IgD-negative memory B cell (primary cell): ENCODE measurements around the gene CYP27B1. TPM values are rescaled to one million over a fixed set of nuclear protein-coding genes. Genes with fewer than 3 reads are reported as not detected.

ENCODE experiments used
- H3K27ac Mint-ChIP-seq, 3 donors: one replicate each; pipeline ENCODE4 v1.8.0; 2020 to 2022; ENCODE audit warnings: mild to moderate bottlenecking in 3 of 3, mixed read lengths in 3 of 3, moderate library complexity in 1 of 3
- H3K27me3 Mint-ChIP-seq: one replicate; pipeline ENCODE4 v1.8.0; 2021; ENCODE audit warnings: mixed read lengths
- H3K36me3 Mint-ChIP-seq: one replicate; pipeline ENCODE4 v1.8.0; 2020; ENCODE audit warnings: mild to moderate bottlenecking, mixed read lengths
- H3K4me1 Mint-ChIP-seq, 3 donors: one replicate each; pipeline ENCODE4 v1.8.0; 2020 to 2022; ENCODE audit warnings: mixed read lengths in 3 of 3, mild to moderate bottlenecking in 1 of 3
- H3K4me3 Mint-ChIP-seq, 4 donors: one replicate each; pipeline ENCODE4 v1.8.0; 2020 to 2022; ENCODE audit warnings: mild to moderate bottlenecking in 4 of 4, mixed read lengths in 4 of 4, moderate library complexity in 3 of 4
- H3K9me3 Mint-ChIP-seq, 3 donors: one replicate each; pipeline ENCODE4 v1.8.0; 2020 to 2021; ENCODE audit warnings: mixed read lengths in 3 of 3, mild to moderate bottlenecking in 1 of 3
- polyA plus RNA-seq: library from polyadenylated mRNA; unstranded; fragments of 300-500 nt; fragmentation: Illumina TruSeq; gene quantifications from one replicate; pipeline ENCODE4 v1.2.3, GENCODE V29; 2021

CYP27B1 gene
- polyA plus RNA-seq, 1 donor from 2014 or later, result 0.09 TPM

DNA sequence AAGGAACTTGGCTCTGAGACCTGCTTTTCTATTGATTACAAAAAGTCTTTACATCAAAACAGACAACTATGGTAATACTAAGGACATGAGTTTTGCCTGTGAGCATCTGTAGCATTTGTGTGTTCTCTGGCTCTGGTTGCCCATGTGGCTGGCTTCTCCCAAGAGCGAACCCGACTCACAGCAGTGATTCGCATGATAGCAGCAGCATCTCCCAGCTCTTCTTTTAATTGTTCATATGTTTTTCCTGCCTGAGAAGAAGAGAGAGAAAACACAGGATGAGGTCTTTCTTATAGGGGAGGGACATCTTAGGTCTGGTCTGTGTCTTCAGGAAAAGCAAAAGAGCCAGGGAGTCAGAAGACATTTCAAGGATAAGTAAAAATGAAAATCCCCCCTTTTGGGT, 34.1 kb upstream of the CYP27B1 start:
- no peak overlapping the region for H3K4me3 Mint-ChIP-seq
- no peaks in the 10 kb centered on the region for H3K27me3 Mint-ChIP-seq
- no peaks in the 10 kb centered on the region for H3K36me3 Mint-ChIP-seq
- no peak overlapping the region for H3K27ac Mint-ChIP-seq
- H3K4me1 Mint-ChIP-seq, result no peaks in the 10 kb centered on the region
- H3K9me3 Mint-ChIP-seq, result no peaks in the 10 kb centered on the region

DNA sequence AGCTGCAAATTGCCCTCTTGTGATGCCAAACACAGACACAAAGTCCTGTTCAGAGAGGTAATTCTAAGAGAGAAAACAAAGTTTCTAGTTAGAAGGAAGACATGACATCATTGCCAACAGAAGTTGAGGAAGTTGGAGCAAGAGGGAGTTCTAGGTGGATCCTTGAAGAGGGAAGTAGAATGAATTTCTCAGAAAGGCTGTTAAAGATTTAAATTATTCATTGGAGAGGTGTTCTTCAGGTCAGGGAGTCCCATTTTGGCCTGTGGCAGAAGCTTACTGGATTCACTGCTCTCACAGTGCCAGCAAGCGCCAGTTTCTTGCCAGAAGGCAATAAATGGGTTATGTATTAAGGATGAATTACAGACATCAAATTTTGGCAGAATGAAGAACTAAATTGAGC, 31.1 kb upstream of the CYP27B1 start:
- Mint-ChIP-seq H3K27me3 (no peaks in the 10 kb centered on the region), H3K4me1 (no peaks in the 10 kb centered on the region), H3K27ac (peak overlapping the region in 1 of 3 donors; percentile 27), H3K4me3 (no peak overlapping the region), H3K9me3 (no peaks in the 10 kb centered on the region), H3K36me3 (no peaks in the 10 kb centered on the region)

DNA sequence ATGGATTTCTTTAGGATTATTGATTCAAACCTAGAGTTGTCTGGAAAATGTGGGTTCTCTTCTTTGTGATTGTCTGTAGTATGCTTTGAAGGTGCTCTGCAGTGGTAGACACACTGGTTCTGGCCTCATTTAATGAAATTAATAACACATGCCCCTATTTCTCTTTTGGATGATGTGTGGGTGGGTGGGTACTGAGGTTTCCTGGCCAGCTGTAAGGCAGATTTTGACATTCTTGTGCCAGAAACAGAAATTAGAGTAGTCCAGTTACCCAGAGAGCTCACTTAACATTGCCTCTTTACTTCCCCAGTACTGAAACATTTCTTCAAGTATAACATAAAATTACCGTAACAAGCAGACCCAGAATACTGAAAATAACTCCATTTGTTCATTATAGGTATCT, 30.1 kb upstream of the CYP27B1 start:
- Mint-ChIP-seq H3K4me3 (no peak overlapping the region), H3K4me1 (no peaks in the 10 kb centered on the region), H3K27ac (no peak overlapping the region), H3K27me3 (no peaks in the 10 kb centered on the region), H3K9me3 (no peaks in the 10 kb centered on the region), H3K36me3 (no peaks in the 10 kb centered on the region)

DNA sequence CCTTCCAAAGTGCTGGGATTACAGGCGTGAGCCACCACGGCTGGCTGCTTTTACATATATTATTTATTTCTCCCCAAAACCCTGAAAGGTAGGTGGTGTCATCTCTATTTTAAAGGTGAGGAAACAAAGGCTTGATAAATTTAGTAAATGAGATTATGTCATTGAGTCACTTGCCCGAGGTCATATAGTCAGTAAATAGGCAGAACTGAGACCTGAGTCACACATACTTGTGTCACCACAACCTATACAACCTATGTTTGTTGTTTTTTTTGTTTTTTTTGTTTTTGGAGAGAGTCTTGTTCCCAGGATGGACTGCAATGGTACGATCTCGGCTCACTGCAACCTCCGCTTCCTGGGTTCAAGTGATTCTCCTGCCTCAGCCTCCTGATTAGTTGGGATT, 28.5 kb upstream of the CYP27B1 start:
- Mint-ChIP-seq H3K27me3 (no peaks in the 10 kb centered on the region), H3K27ac (peak overlapping the region in 1 of 3 donors; percentile 73), H3K9me3 (no peaks in the 10 kb centered on the region), H3K36me3 (no peaks in the 10 kb centered on the region), H3K4me1 (no peaks in the 10 kb centered on the region), H3K4me3 (no peak overlapping the region)

DNA sequence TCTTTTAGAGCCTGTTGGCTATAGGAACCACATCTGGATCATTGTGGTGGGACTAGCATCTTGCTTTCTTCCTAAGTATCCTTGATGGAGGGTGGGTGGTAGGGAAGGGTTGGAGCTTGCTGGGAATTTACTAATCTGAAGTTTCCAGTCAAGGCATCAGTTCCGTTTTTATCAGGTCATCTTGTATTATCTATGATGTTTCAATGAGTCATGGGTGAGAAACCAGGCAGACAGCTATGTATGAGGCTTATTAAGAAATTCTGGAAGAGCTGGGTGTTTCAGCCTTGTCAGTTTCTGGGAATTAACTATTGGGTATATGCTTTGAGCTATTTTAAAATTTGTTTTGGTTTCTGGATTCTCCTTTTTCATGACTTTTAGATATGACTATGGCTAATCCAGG, 27.0 kb upstream of the CYP27B1 start:
- peak overlapping the region in 1 of 3 donors; percentile 73 for H3K27ac Mint-ChIP-seq
- no peaks in the 10 kb centered on the region for H3K9me3 Mint-ChIP-seq
- H3K4me1 Mint-ChIP-seq, result peaks cover 0 to 1% (median 0%) of the 10 kb centered on the region in 3 donors
- H3K4me3 Mint-ChIP-seq, result peak overlapping the region in 1 of 4 donors; percentile 55
- H3K36me3 Mint-ChIP-seq, result no peaks in the 10 kb centered on the region
- H3K27me3 Mint-ChIP-seq, result no peaks in the 10 kb centered on the region

DNA sequence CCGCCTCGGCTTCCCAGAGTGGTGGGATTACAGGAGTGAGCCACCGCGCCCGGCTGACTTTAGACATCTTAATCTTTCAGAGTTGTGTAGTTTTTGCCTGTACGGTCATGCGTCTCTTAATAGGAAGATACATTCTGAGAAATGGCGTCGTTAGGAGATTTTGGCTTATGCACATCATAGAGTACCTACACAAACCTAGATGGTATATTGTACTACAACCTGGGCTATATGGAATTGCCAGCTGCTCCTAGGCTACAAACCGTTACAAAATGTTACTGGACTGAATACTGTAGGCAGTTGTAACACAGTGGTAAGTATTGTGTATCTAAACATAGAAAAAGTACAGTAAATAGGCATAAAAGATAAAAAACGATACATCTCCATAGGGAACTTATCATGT, 17.0 kb upstream of the CYP27B1 start:
- Mint-ChIP-seq H3K27ac (peak overlapping the region in 1 of 3 donors; percentile 75), H3K9me3 (no peaks in the 10 kb centered on the region), H3K36me3 (peaks cover 3% of the 10 kb centered on the region), H3K4me1 (peaks cover 11 to 20% (median 11%) of the 10 kb centered on the region in 3 donors), H3K27me3 (no peaks in the 10 kb centered on the region), H3K4me3 (peak overlapping the region; percentile 58 to 96 (median 73))

DNA sequence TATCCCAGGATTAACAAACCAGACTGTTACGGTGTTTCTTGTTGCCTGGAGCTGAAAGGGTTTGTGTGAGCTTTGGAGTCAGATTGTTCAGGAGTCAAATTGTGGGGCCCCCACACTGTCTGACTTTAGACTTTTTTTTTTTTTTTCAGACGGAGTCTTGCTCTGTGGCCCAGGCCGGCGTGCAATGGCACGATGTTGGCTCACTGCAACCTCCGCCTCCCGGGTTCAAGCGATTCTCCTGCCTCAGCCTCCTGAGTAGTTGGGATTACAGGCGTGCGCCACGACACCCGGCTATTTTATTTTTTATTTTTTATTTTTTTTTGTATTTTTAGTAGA, 16.6 kb upstream of the CYP27B1 start:
- Mint-ChIP-seq H3K9me3 (no peaks in the 10 kb centered on the region), H3K27ac (peak overlapping the region in 2 of 3 donors; percentile 93 to 99), H3K36me3 (peaks cover 3% of the 10 kb centered on the region), H3K4me1 (peaks cover 11 to 20% (median 11%) of the 10 kb centered on the region in 3 donors), H3K27me3 (no peaks in the 10 kb centered on the region), H3K4me3 (peak overlapping the region; percentile 96 to 100 (median 100))

DNA sequence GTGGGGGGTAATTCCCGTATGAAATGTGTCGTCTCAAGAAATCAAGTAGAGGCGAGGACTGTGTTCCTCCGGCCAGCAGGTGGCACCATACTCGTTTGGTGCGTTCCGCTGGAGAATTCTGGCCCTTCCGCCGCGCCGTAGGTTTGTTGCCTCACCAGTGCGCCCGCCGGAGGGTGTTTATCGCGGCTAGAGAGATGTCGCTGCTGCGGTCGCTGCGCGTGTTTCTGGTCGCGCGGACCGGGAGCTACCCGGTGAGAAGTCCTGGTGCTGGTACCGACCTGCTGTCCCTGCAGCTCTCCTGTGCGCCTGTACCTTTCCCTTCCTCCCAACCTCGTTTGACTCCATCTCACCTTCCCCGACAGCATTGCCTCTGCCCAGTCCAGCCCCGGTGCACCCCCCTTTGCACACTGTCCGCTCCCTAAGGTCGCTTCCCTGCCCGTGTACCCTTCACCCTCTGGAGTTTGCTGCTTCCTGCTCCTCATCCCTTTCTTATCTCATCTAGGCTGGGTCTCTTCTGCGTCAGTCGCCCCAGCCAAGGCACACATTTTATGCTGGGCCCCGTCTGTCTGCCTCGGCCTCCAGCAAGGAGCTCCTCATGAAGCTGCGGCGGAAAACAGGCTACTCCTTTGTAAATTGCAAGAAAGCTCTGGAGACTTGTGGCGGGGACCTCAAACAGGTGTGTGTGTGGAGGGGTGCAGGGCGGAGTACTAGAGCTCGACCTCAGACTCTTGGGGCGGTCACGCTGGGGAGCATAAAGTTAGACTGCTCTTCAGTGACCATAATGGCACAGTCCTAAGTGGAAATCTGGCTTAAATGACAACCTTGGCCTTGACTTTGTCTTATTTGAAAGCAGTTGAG, 16.0 kb upstream of the CYP27B1 start, which contains the start of gene TSFM:
Gene TSFM, plus strand, starts transcription at position 180 of the 858 bp plus-strand sequence. Its CDS starts 15 bp downstream, at position 195.
- Mint-ChIP-seq H3K9me3 (no peaks in the 10 kb centered on the region), H3K27me3 (no peaks in the 10 kb centered on the region), H3K4me3 (peak within 1 kb of the TSS; percentile 96 to 100 (median 100)), H3K27ac (peak within 1 kb of the TSS; percentile 93 to 99 (median 96)), H3K36me3 (peaks cover 3% of the 10 kb centered on the region), H3K4me1 (peaks cover 11 to 20% (median 11%) of the 10 kb centered on the region in 3 donors)

DNA sequence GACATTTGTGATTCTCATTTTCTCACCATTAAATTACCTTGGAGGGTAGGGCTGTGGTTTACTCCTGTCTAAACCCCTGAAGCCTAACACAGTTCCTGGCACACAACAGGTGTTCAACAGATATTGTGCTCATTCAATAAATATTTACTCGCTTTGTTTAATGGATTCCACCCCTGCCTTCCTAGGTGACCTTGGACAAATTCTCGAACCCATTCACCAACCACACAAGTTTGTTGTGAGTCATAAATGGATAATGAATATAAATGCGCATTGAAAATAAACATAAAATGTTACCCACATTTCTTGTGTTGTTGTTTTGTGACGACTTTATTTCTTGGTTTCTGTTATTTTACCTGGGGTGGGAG, 15.3 kb upstream of the CYP27B1 start:
- Mint-ChIP-seq H3K27me3 (no peaks in the 10 kb centered on the region), H3K36me3 (peaks cover 3% of the 10 kb centered on the region), H3K4me1 (peaks cover 11 to 20% (median 11%) of the 10 kb centered on the region in 3 donors), H3K9me3 (no peaks in the 10 kb centered on the region), H3K27ac (peak overlapping the region; percentile 93 to 99 (median 96)), H3K4me3 (peak overlapping the region; percentile 96 to 100 (median 100))

DNA sequence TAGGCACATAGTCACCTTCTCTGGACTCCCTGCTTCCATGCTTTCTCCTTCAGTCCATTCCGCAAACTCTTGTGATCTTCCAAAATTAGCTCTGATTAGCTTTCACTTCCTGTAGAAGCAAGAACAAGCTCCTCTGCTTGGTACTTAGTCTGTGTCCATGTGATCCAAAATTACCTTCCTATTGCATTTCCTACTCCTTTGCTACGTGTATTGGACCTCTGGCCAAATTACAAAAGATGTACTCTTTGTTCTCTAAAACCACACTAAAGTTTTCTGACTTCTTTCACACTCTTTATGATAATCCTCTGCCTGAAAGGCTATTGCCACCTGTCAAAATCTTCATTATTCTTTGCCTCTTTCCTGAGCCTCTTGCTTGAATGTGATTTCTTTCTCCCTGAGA, 14.9 kb upstream of the CYP27B1 start:
- Mint-ChIP-seq H3K27me3 (no peaks in the 10 kb centered on the region), H3K4me1 (peaks cover 11 to 20% (median 11%) of the 10 kb centered on the region in 3 donors), H3K36me3 (peaks cover 3% of the 10 kb centered on the region), H3K4me3 (peak overlapping the region in 3 of 4 donors; percentile 10 to 96 (median 59)), H3K9me3 (no peaks in the 10 kb centered on the region), H3K27ac (peak overlapping the region in 2 of 3 donors; percentile 93 to 99)

DNA sequence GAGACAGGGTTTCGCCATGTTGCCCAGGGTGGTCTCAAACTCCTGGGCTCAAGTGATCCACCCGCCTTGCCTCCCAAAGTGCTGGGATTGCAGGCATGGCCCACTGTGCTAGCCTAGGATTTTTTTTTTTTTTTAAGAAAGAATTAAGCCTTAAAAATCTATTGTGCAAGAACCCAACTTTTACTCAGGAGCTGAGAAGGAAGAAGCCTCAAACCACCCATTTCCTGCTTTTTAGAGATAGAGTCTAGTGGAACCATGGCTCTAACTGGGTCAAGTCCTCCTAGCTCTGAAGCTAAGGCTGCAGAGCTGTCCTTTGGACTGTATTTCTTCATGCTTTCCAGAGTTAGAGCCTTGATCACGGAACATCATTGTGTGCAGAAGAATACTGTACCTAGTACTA, 14.4 kb upstream of the CYP27B1 start:
- Mint-ChIP-seq H3K4me1 (peaks cover 11 to 20% (median 11%) of the 10 kb centered on the region in 3 donors), H3K27ac (peak overlapping the region in 1 of 3 donors; percentile 93), H3K4me3 (peak overlapping the region in 2 of 4 donors; percentile 18 to 96), H3K36me3 (peaks cover 2% of the 10 kb centered on the region), H3K9me3 (no peaks in the 10 kb centered on the region), H3K27me3 (no peaks in the 10 kb centered on the region)

DNA sequence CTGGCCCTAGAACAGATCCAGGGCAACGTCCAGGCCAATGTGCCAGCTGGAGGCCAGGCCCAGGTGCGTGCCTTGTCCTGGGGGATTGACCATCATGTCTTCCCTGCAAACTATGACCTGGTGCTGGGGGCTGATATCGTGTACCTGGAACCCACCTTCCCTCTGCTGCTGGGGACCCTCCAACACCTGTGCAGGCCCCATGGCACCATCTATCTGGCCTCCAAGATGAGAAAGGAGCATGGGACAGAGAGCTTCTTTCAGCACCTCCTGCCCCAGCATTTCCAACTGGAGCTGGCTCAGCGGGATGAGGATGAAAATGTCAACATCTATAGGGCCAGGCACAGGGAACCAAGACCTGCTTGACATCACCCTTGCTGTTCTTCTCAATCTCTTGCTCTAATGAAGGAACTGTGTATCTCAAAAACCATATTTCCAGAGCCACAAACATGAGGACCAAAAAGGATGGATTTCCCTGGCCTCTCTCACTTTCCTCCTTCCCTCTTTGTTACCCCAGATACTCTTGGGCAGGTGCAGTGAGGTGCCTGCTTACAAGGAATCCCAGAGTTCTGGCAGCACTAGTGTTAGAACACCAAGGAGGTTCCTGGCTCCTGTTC, 13.5 kb upstream of the CYP27B1 start:
- no peak overlapping the region for H3K4me3 Mint-ChIP-seq
- peaks cover 11 to 20% (median 14%) of the 10 kb centered on the region in 3 donors for H3K4me1 Mint-ChIP-seq
- H3K27ac Mint-ChIP-seq, result peak overlapping the region in 2 of 3 donors; percentile 21 to 22
- no peaks in the 10 kb centered on the region for H3K9me3 Mint-ChIP-seq
- H3K36me3 Mint-ChIP-seq, result peaks cover 4% of the 10 kb centered on the region
- H3K27me3 Mint-ChIP-seq, result no peaks in the 10 kb centered on the region

DNA sequence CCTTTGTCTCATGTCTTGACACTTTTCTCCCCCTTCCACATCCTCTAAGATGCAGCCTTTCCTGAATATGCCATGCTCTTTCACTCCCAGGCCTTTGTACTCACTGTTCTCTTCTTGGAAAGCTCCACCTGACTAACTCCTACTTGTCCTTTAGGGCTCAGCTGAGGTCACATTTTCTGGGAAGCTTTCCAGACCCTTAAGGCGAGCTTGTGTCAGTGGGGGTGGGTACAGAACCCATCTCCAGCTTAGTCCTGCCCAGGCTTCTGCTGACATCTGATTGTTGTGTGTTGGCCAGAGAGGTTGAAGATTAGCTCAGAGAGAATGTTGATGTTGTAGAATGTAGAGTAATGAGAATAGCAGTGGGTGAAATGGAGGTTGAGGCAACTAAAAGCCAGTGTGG, 12.9 kb upstream of the CYP27B1 start:
- Mint-ChIP-seq H3K9me3 (no peaks in the 10 kb centered on the region), H3K4me1 (peaks cover 11 to 20% (median 14%) of the 10 kb centered on the region in 3 donors), H3K27me3 (no peaks in the 10 kb centered on the region), H3K27ac (peak overlapping the region; percentile 21 to 59 (median 28)), H3K36me3 (peaks cover 4% of the 10 kb centered on the region), H3K4me3 (peak overlapping the region in 1 of 4 donors; percentile 9)

DNA sequence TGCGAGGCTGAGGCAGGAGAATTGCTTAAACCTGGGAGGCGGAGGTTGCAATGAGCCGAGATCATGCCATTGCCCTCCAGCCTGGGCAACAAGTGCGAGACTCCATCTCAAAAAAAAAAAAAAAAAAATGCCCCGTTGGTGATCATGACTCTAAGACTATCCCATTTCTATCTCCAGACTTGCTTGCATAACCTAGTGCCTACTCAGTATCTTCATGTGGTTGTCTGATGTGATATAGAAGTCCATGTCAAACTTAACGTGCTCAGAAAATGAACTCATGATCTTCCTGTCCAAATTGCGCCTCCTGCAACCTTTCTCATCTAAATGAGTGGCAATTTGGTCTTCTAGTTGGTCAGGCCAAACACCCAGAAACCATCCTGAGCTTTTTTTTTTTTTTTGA, 11.0 kb upstream of the CYP27B1 start:
- H3K36me3 Mint-ChIP-seq, result peaks cover 6% of the 10 kb centered on the region
- no peaks in the 10 kb centered on the region for H3K9me3 Mint-ChIP-seq
- H3K27me3 Mint-ChIP-seq, result no peaks in the 10 kb centered on the region
- no peak overlapping the region for H3K27ac Mint-ChIP-seq
- no peak overlapping the region for H3K4me3 Mint-ChIP-seq
- H3K4me1 Mint-ChIP-seq, result peaks cover 7 to 14% (median 7%) of the 10 kb centered on the region in 3 donors

DNA sequence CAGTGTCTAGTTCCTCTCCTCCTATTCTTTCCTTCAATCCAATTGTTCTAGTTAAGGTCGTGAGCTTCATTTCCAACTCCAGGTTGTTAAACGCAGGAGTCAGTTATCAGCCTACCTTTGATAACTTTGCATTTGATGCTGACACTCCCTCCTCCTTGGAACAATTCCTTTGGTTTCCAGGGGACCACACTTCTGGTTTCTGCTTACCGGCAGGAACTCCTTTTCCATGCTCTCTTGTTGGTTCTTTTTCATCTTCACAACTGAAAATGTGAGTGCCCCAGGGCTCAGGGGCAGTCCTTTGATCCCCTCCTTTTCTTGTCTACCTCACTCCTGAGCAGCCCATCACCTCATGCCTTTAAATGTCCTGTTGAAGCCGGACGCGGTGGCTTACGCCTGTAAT, 10.5 kb upstream of the CYP27B1 start:
- H3K27ac Mint-ChIP-seq, result no peak overlapping the region
- no peaks in the 10 kb centered on the region for H3K9me3 Mint-ChIP-seq
- no peaks in the 10 kb centered on the region for H3K27me3 Mint-ChIP-seq
- H3K4me3 Mint-ChIP-seq, result peak overlapping the region in 1 of 4 donors; percentile 74
- H3K36me3 Mint-ChIP-seq, result peaks cover 6% of the 10 kb centered on the region
- H3K4me1 Mint-ChIP-seq, result peaks cover 2 to 11% (median 7%) of the 10 kb centered on the region in 3 donors
